Measurements from ENCODE around the gene NFIB.

NFIB gene

DNA sequence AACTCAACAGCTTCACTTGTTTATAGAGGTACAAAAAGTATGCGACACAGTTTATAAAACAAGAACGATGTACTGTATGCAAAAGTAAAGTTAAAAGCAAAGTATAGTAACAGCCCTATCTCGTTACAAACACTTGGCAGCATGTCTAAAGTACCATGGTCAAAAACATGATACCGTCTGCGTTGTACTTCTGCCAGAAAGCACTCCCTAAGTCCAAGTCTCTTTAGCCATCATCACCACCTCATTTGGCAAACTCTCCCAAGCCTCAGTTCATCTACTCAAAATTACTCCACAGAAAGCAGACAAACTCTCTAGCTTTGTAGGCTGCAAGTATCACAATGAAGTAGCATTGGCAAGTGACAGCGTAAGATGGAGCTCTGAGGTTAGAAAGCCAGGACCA is 73.4 kb downstream of the NFIB start:
- Histone ChIP-seq H3K9ac (no peak overlapping the region), H3K9me3 (replicated peaks in 1 of 11) (no peaks in the 10 kb centered on the region), H3K27ac (no peak overlapping the region), H3K4me2 (no peak overlapping the region), H4K20me1 (no peaks in the 10 kb centered on the region), H3K4me1 (no peaks in the 10 kb centered on the region), H3K4me3 (no peak overlapping the region), H3K36me3 (no peaks in the 10 kb centered on the region), H3K27me3 (no peaks in the 10 kb centered on the region)
- TF ChIP-seq Cebpa-rat (IDR thresholded peaks at IDR 0.05) = no peak

DNA sequence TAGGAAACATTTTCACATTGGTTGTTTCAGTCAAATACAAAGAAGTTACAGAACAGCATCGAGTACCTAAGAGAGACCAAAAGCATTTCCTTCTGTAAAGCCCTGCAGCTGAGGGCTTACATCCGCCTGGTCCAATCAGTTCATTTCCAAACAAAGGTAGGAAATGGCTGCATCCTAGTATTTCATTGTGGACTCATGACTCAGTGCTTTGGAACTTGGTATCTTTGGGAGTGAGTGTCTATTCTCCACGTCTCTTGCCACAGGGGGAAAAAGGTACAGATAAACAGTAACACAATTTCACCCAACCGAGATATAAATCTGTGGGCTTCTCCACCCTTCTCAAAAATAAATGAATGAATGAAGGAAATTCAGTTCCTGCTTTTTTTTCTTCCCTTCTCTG is 75.4 kb downstream of the NFIB start:
- no peak for TF ChIP-seq Cebpa-rat (IDR thresholded peaks at IDR 0.05)
- no peaks in the 10 kb centered on the region for H3K36me3 ChIP-seq
- H3K4me3 ChIP-seq = no peak overlapping the region
- H3K27ac ChIP-seq = no peak overlapping the region
- no peak overlapping the region for H3K4me2 ChIP-seq
- H4K20me1 ChIP-seq = no peaks in the 10 kb centered on the region
- no peaks in the 10 kb centered on the region for H3K9me3 ChIP-seq (replicated peaks in 1 of 11)
- no peak overlapping the region for H3K9ac ChIP-seq
- H3K4me1 ChIP-seq = no peaks in the 10 kb centered on the region
- H3K27me3 ChIP-seq = no peaks in the 10 kb centered on the region

DNA sequence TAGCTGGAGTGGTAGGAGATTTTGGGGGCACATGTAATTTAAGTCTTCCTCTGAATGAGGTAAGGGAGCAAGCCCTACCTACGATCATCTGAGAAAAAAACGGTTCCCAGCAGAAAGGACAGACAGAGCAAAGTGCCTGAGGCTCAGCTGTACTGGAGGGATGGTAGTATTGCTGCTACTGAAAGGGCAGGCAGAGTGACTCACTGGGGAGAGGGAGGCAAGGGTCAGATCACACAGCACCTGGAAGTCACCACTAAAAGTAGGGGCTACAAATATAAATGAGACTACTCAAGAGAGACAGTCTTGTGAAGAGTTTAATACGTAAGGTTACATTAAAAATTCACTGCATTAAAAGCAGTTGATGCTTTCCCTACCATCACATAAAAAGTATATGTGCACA is 75.9 kb downstream of the NFIB start:
- Histone ChIP-seq H3K9me3 (replicated peaks in 1 of 11) (no peaks in the 10 kb centered on the region), H3K4me2 (no peak overlapping the region)

DNA sequence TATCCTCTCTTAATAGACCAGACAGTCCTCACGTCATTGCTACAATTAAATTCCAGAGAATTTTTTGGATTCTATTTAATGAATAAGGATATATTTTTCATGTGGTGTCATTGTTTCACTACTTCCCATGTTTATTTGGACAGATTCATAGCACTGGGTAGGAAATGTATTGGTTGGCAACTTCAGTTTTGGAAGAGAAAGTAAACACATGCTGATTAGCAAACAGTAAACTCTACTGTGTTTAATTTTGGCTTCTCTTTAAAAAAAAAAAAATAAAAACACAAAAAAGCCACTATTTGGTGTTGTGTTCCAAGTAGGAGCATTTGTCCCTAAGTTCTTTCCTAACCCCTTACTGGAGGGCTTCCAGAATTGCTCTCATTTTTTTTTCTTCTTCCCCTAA is 77.3 kb downstream of the NFIB start:
- Histone ChIP-seq H3K36me3 (no peaks in the 10 kb centered on the region), H3K4me3 (no peak overlapping the region), H4K20me1 (no peaks in the 10 kb centered on the region), H3K27ac (no peak overlapping the region), H3K4me2 (no peak overlapping the region), H3K9me3 (replicated peaks in 1 of 11) (no peaks in the 10 kb centered on the region), H3K4me1 (no peaks in the 10 kb centered on the region), H3K9ac (no peak overlapping the region), H3K27me3 (no peaks in the 10 kb centered on the region)
- no peak for TF ChIP-seq Cebpa-rat (IDR thresholded peaks at IDR 0.05)

More for the DNA sequence above, 75.9 kb downstream of the NFIB start:
- Histone ChIP-seq H4K20me1 (no peaks in the 10 kb centered on the region), H3K9ac (no peak overlapping the region), H3K36me3 (no peaks in the 10 kb centered on the region), H3K27ac (no peak overlapping the region), H3K4me3 (no peak overlapping the region), H3K4me1 (no peaks in the 10 kb centered on the region), H3K27me3 (no peaks in the 10 kb centered on the region)
- no peak for TF ChIP-seq Cebpa-rat (IDR thresholded peaks at IDR 0.05)

DNA sequence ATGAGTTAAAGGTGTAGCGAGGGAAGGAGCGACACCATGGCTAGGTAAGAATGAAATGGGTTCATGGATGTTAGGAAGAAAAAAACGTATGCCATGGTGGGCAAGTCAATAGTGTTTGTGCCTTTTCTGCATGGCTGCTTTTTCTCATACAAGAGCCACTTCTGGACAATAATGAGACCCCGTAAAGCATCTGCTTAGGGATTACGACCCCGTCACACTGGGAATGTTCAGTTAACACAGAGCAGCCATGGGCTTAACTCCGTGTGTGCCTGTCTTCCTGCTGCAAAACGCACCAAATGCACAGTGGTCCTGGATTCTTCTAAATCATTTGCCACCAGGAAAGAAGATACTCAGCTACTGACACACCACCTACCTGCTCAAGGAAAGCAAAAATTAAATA is 81.8 kb downstream of the NFIB start:
- H3K9ac ChIP-seq = no peak overlapping the region
- no peaks in the 10 kb centered on the region for H3K9me3 ChIP-seq (replicated peaks in 1 of 11)
- H3K36me3 ChIP-seq = no peaks in the 10 kb centered on the region
- TF ChIP-seq Cebpa-rat (IDR thresholded peaks at IDR 0.05) = no peak
- no peak overlapping the region for H3K4me3 ChIP-seq
- no peaks in the 10 kb centered on the region for H3K4me1 ChIP-seq
- H3K27me3 ChIP-seq = no peaks in the 10 kb centered on the region
- no peak overlapping the region for H3K27ac ChIP-seq
- H4K20me1 ChIP-seq = no peaks in the 10 kb centered on the region
- H3K4me2 ChIP-seq = no peak overlapping the region

DNA sequence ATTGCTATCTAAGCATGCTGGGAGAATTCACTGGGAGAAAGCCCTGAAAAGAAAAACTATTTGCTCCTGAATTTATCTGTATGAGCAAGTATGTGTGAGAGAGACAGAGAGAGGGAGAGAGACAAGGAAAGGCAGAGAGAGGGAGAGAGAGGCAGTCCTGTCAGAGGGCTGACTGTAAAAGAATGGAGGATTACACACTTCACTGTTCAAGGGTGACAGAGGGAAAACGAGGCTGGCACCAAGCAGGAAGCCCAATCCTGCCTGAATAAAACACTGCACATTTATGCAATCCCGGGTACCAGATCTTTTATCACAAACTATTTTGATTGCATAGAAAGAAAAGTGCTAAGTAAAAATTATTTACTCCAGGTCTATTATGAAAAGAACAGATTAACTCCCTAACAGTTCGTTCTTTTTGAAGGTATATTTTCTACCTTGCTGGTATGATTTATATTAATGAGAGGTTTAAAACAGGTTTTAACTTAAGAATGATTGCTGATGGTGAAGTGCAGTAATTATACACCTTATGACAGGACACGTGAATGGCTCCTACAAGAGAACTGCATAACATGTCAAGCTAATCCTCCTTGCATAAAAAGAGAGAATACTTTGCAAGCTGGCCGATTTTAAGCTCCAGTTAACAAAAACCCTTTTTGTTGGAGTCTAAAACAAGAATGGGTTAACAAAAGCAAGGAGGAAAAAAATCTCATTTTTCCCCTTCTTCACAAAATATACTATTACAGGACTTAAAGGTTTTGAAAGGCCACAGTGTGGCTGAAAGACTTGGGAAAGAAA is 82.5 kb downstream of the NFIB start:
- no peaks in the 10 kb centered on the region for H4K20me1 ChIP-seq
- no peaks in the 10 kb centered on the region for H3K4me1 ChIP-seq
- no peaks in the 10 kb centered on the region for H3K27me3 ChIP-seq

DNA sequence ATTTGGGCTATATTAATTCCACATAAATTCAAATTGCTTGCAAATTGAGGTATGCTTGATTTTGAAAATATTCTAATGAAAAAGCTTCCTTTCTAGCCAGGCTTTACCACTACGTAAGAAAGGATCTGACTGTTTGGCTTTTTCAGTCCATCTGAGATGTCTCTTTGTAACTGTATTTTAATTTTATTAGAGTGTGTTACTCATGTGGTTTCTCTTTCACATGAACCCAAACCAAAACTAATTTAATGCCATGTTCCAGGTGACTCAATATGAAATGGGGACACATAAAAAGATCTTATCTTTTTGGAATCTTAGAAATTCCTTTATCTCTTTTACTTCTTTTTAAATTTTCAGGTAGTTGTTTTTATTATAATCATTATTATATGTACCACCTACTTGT is 85.3 kb downstream of the NFIB start:
- H3K36me3 ChIP-seq = no peaks in the 10 kb centered on the region

More for the DNA sequence above, 82.5 kb downstream of the NFIB start:
- H3K9ac ChIP-seq = no peak overlapping the region
- H3K36me3 ChIP-seq = no peaks in the 10 kb centered on the region
- H3K27ac ChIP-seq = no peak overlapping the region
- H3K4me3 ChIP-seq = no peak overlapping the region
- H3K9me3 ChIP-seq (replicated peaks in 1 of 11) = no peaks in the 10 kb centered on the region
- no peak for TF ChIP-seq Cebpa-rat (IDR thresholded peaks at IDR 0.05)
- H3K4me2 ChIP-seq = no peak overlapping the region

DNA sequence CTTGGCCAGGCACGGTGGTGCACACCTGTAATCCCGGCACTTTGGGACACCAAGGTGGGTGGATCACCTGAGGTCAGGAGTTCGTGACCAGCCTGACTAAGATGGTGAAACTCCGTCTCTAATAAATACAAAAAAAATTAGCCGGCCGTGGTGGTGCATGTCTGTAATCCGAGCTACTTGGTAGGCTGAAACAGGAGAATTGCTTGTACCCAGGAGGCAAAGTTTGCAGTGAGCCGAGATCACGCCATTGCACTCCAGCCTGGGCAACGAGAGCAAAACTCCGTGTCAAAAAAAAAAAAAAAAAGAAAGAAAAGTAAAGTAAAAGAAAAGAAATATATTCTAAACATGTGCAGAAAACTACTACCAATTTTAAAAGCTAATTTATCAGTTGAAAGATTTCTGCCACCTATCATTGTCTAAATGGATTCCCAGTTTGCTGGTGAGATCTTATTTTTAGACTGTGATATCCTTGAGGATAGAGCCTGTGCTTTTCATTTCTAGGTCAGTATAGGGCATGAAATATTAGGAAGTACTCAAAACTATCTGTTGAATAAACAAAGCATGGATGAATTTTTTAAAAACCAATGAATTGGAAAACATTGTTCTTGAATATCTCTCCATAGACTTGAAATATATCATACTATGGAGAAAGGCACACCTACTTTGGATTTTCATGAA is 86.9 kb downstream of the NFIB start:
- TF ChIP-seq Cebpa-rat (IDR thresholded peaks at IDR 0.05) = no peak
- Histone ChIP-seq H3K9me3 (replicated peaks in 1 of 11) (no peaks in the 10 kb centered on the region), H3K4me1 (peaks cover 0 to 3% (median 0%) of the 10 kb centered on the region in 10 experiments; a peak in 4 of 20 replicates), H4K20me1 (no peaks in the 10 kb centered on the region), H3K4me2 (no peak overlapping the region), H3K4me3 (no peak overlapping the region), H3K27ac (no peak overlapping the region), H3K36me3 (no peaks in the 10 kb centered on the region), H3K9ac (no peak overlapping the region), H3K27me3 (no peaks in the 10 kb centered on the region)

More for the DNA sequence above, 85.3 kb downstream of the NFIB start:
- H3K9ac ChIP-seq = no peak overlapping the region
- no peaks in the 10 kb centered on the region for H3K27me3 ChIP-seq
- H3K4me1 ChIP-seq = no peaks in the 10 kb centered on the region
- H3K9me3 ChIP-seq (replicated peaks in 1 of 11) = no peaks in the 10 kb centered on the region
- no peak overlapping the region for H3K4me3 ChIP-seq
- no peak overlapping the region for H3K4me2 ChIP-seq
- no peak overlapping the region for H3K27ac ChIP-seq
- no peak for TF ChIP-seq Cebpa-rat (IDR thresholded peaks at IDR 0.05)
- no peaks in the 10 kb centered on the region for H4K20me1 ChIP-seq

DNA sequence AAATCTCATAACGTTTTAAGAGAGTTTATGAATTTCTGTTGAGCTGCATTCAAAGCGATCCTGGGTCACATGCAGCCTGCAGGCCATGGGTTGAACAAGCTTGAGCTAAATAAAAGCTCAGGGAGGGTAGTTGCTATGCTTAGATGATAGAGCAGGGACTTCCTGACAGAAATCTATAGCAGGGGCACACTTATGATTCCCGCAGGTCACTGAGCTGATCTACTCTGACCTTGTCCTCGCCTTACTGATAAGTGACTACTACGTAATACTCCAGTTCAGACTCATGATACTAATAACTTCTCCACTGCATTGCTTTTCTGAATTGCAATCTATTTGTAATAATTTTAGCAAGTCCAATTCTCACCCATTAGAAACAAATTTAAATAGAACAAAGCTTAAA is 90.9 kb downstream of the NFIB start:
- Histone ChIP-seq H3K9me3 (replicated peaks in 1 of 11) (no peaks in the 10 kb centered on the region), H3K4me2 (no peak overlapping the region), H3K4me1 (peaks cover 0 to 12% (median 0%) of the 10 kb centered on the region in 10 experiments; a peak in 5 of 20 replicates), H4K20me1 (no peaks in the 10 kb centered on the region), H3K36me3 (no peaks in the 10 kb centered on the region), H3K4me3 (no peak overlapping the region), H3K27me3 (no peaks in the 10 kb centered on the region), H3K9ac (no peak overlapping the region), H3K27ac (no peak overlapping the region)
- no peak for TF ChIP-seq Cebpa-rat (IDR thresholded peaks at IDR 0.05)

Data from BLaER1 treated with 17β-estradiol and CSF1 and Interleukin-3, amounts not matched to agents 10 nM and 100 nM (cell line).